HUES48 (cell line): Measurements from ENCODE around the gene CYP4Z1.
"Not testable (repeated sequence)": the region's sequence is repeated elsewhere in the genome, so short reads cannot be mapped to it uniquely, and the experiment has no call there.

ENCODE experiments used
- H3K27ac ChIP-seq: one replicate; pipeline ENCODE4 v1.7.0; 2013; ENCODE audit warnings: low read depth, low read length, inconsistent platforms
- H3K27me3 ChIP-seq: 2 replicates; pipeline ENCODE4 v1.6.1; 2013; ENCODE audit warnings: mild to moderate bottlenecking, low read length; ENCODE audit not compliant: control insufficient read depth, insufficient read depth
- H3K36me3 ChIP-seq: 2 replicates; pipeline ENCODE4 v1.6.1; 2013; ENCODE audit warnings: low read length; ENCODE audit not compliant: control insufficient read depth, insufficient read depth
- H3K4me1 ChIP-seq: 2 replicates; pipeline ENCODE4 v1.6.1; 2013; ENCODE audit warnings: mild to moderate bottlenecking, low read length; ENCODE audit not compliant: control insufficient read depth, insufficient read depth
- H3K4me3 ChIP-seq: 2 replicates; pipeline ENCODE4 v1.5.1; 2013; ENCODE audit warnings: mild to moderate bottlenecking, low read depth, low read length
- H3K9ac ChIP-seq: 2 replicates; pipeline ENCODE4 v1.6.1; 2013; ENCODE audit warnings: mild to moderate bottlenecking, low read depth, low read length, moderate library complexity
- H3K9me3 ChIP-seq: 2 replicates; pipeline ENCODE4 v1.6.1; 2013; ENCODE audit warnings: low read length; ENCODE audit not compliant: control insufficient read depth, insufficient read depth

The CYP4Z1 gene

DNA sequence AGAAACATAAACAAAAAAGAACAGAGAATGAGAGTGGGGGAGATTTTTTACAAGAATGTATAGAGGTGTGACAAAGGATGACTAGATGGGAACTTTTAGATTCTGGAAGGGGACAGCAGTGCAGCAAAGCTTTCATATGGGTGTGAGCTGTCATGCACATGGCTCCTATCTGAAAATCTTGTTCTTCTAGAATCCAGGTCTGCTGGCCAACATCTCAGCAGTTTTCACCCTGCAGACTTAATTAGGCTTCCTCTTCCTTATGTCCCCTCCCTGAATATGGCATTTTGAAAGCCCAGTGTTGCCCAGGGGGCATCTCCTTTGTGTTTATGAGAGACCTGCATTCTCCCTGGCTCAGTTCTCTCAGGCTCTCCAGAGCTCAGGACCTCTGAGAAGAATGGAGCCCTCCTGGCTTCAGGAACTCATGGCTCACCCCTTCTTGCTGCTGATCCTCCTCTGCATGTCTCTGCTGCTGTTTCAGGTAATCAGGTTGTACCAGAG, at the start of gene CYP4Z1:
CYP4Z1 (plus strand) TSS at position 135 of the 498 bp plus-strand sequence; CDS start at position 395, 260 bp downstream.
- no peak within 1 kb of the TSS for H3K4me3 ChIP-seq
- H3K9me3 ChIP-seq: no peaks in the 10 kb centered on the region
- H3K4me1 ChIP-seq: no peaks in the 10 kb centered on the region
- H3K9ac ChIP-seq: no peak within 1 kb of the TSS
- H3K36me3 ChIP-seq: no peaks in the 10 kb centered on the region
- no peak within 1 kb of the TSS for H3K27ac ChIP-seq
- no peaks in the 10 kb centered on the region for H3K27me3 ChIP-seq

DNA sequence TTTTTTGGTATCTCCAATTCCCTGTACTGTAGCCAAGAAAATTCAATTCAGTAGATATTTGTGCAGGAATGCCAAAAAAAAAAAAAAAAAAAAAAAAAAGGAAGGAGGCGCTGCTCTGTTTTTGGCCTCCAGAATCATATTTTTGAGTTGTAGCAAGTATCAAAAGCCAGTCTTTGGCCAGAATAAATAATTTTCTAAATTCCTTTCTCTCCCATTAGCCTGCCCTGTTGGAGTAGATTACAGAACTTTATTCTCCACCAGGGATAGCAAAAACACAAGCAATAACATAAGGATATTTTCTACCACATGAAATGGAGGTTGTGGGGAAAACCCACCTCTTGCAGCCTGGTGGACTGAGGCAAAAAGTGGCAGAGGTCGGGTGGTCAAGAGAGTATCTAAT, 46.0 kb upstream of the CYP4Z1 start:
- Histone ChIP-seq H3K4me1 (peaks cover 30% of the 10 kb centered on the region), H3K36me3 (no peaks in the 10 kb centered on the region), H3K27ac (no peak overlapping the region), H3K9ac (no peak overlapping the region), H3K9me3 (no peaks in the 10 kb centered on the region), H3K4me3 (no peak overlapping the region), H3K27me3 (peaks cover 26% of the 10 kb centered on the region)

DNA sequence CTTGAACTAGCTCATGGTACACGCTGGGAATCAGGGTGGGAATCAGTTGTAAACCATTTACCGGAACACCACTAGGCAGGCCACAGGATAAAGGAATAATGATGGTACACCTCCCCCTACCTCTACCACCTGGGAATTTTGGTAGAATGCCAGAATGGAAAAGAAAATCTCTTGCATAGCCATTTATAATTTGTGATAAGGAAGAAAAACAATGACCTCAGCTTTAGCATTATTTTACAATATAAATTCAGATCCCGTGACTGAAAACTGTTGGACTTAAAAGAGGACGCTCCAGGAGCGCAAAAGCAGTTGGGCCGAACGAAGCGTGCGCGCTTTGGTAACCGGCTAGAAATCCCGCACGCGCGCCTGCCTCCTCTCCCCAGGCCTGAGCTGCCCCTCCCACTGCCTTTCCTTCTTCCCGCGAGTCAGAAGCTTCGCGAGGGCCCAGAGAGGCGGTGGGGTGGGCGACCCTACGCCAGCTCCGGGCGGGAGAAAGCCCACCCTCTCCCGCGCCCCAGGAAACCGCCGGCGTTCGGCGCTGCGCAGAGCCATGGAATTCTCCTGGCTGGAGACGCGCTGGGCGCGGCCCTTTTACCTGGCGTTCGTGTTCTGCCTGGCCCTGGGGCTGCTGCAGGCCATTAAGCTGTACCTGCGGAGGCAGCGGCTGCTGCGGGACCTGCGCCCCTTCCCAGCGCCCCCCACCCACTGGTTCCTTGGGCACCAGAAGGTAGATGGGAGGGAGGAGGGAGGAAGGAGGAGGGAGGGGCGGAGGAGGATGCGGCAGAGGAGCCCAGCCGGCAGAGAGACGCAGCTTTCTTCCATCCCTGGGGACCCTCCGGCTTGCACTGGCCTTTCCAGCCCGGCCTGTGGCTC, 43.5 kb upstream of the CYP4Z1 start, which contains the start of gene CYP4X1:
CYP4X1 (plus strand) TSS at position 402 of the 873 bp plus-strand sequence; CDS start at position 551, 149 bp downstream.
- Histone ChIP-seq H3K27ac (no peak within 1 kb of the TSS), H3K9me3 (no peaks in the 10 kb centered on the region), H3K9ac (peak within 1 kb of the TSS; percentile 35; the same call in 1 of the 2 replicates), H3K4me1 (peaks cover 20% of the 10 kb centered on the region), H3K27me3 (peaks cover 26% of the 10 kb centered on the region), H3K4me3 (peak within 1 kb of the TSS; percentile 64), H3K36me3 (no peaks in the 10 kb centered on the region)

DNA sequence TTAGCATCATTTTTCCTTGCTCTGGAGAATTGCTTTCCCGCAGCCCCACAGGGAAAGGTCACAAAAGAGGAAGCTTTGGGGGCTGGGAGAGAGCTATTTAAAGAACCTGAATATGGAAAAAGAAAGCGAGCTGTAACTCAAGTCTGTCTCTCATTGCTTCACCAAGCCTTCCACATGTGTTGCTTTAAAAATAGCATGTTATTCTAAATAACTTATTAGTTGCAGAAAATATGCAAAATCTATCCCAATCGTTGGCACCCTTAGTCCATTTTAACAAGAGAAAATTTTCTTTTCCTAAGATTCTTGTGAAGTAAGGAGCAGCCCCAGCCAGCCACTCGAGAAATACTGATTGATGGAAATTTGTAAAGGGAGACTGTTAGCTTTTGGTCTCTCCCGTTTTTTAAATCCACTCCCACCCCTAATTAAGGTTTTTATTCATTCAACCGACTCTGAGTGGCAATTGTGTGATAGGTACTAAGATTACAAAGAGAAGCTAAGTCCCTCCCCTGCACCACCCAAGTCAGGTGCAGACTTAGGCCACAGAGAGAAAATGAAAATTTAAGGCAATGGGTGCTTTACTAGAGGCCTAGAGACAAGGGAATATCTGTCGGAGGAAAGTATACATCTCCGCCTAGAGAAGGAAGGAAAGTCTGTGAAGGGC, 42.8 kb upstream of the CYP4Z1 start:
- Histone ChIP-seq H3K4me3 (peak overlapping the region; percentile 64), H3K36me3 (no peaks in the 10 kb centered on the region), H3K27ac (no peak overlapping the region), H3K9ac (no peak overlapping the region), H3K9me3 (no peaks in the 10 kb centered on the region), H3K27me3 (peaks cover 26% of the 10 kb centered on the region), H3K4me1 (peaks cover 17% of the 10 kb centered on the region)

- Histone ChIP-seq H3K9ac (no peak overlapping the region), H3K36me3 (no peaks in the 10 kb centered on the region), H3K4me3 (no peak overlapping the region), H3K4me1 (no peaks in the 10 kb centered on the region; the same call in 1 of the 2 replicates), H3K27me3 (peaks cover 1% of the 10 kb centered on the region; the same call in 1 of the 2 replicates), H3K9me3 (no peaks in the 10 kb centered on the region), H3K27ac (no peak overlapping the region)
These were observed 36.7 kb upstream of the CYP4Z1 start for GRCh38 chr1:47030170-47030805.

DNA sequence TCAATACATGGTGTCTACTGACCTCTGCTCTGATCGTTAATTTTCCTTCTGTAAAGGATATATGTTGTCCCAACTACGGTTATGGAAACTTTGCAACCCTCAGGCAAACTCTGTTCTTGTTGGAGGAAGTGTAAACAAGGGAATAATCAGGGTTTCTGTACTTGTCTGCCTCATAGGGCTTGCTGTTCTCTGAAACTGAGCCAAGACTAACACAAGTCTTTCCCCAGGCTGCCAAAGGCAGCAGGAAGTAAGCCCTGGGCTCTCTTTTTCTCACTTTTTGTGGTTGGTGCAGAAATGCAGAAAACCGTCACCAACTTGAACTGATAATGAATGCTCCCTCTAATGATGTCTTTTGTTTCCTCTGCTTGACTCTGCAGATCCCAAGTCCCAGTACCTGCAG, 36.0 kb upstream of the CYP4Z1 start:
- Histone ChIP-seq H3K36me3 (no peaks in the 10 kb centered on the region), H3K9me3 (no peaks in the 10 kb centered on the region), H3K4me1 (no peaks in the 10 kb centered on the region), H3K9ac (no peak overlapping the region), H3K4me3 (no peak overlapping the region), H3K27me3 (no peaks in the 10 kb centered on the region), H3K27ac (no peak overlapping the region)

DNA sequence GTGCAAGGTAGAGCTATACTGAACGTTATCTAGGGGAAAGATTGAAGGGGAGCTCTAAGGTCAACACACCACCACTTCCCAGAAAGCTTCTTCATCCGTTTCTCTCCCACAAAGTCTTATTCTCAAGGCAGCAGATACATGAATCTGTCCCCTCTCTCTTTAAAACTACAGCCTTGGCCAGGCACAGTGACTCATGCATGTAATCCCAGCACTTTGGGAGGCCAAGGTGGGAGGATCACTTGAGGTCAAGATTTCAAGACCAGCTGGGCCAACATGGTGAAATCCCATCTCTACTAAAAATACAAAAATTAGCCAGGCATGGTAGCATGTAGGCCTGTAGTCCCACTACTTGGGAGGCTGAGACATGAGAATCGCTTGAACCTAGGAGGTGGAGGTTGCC, 35.4 kb upstream of the CYP4Z1 start:
- no peak overlapping the region for H3K27ac ChIP-seq

DNA sequence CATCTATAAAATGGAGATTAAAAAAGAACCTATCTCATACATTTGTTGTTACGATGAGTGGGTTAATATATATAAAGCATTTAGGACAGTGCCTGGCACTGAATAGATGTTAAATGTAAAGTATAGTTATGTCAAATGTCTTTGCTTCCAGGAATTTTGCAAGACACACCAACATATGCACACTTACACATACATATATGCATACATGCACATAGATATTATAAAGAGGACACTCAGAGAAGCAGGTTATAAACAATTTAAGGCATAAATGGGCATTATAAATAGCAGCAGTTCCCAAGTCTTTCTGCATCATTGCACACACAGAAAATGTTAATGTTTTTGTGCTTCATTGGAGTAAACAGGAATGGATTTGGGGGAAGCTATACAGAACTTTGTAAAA, 30.3 kb upstream of the CYP4Z1 start:
- Histone ChIP-seq H3K36me3 (no peaks in the 10 kb centered on the region), H3K9ac (no peak overlapping the region), H3K27ac (no peak overlapping the region), H3K4me1 (no peaks in the 10 kb centered on the region), H3K27me3 (no peaks in the 10 kb centered on the region), H3K9me3 (no peaks in the 10 kb centered on the region), H3K4me3 (no peak overlapping the region)

More for the DNA sequence above, 35.4 kb upstream of the CYP4Z1 start:
- no peaks in the 10 kb centered on the region for H3K4me1 ChIP-seq
- no peaks in the 10 kb centered on the region for H3K27me3 ChIP-seq
- H3K4me3 ChIP-seq: no peak overlapping the region
- H3K9ac ChIP-seq: no peak overlapping the region
- no peaks in the 10 kb centered on the region for H3K9me3 ChIP-seq
- H3K36me3 ChIP-seq: no peaks in the 10 kb centered on the region

- H3K27me3 ChIP-seq: no peaks in the 10 kb centered on the region
- no peaks in the 10 kb centered on the region for H3K36me3 ChIP-seq
- no peak overlapping the region for H3K9ac ChIP-seq
- no peak overlapping the region for H3K27ac ChIP-seq
- H3K9me3 ChIP-seq: no peaks in the 10 kb centered on the region; the same call in 1 of the 2 replicates
- H3K4me1 ChIP-seq: no peaks in the 10 kb centered on the region
- no peak overlapping the region for H3K4me3 ChIP-seq
These were observed 7.7 kb upstream of the CYP4Z1 start for GRCh38 chr1:47059376-47059775.

DNA sequence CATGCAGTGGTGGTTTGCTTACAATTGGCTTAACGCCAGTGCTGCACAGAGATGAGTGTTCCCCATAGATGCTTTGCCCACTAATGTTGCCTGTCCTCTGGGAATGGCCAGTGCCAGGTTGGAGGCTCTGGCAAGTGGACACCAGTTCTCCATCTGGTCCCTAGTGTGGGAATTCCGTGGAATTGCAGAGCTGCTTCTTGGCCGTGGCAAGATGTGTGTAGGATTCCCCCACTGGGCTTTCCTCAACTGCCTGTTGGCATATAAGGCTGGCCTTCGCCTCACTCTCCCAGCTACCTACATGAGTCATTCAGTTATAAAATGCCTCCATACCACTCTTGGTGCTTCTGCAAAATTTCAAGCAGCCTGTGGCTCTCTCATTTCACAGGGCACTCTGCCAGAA, 2.0 kb downstream of the CYP4Z1 start:
- H3K4me1 ChIP-seq, H3K27me3 ChIP-seq, H3K4me3 ChIP-seq, H3K27ac ChIP-seq, H3K36me3 ChIP-seq, H3K9me3 ChIP-seq, H3K9ac ChIP-seq: not testable (repeated sequence)
